Activated CD8-positive, alpha-beta memory T cell treated with anti-CD3 and anti-CD28 coated beads, Interleukin-2, amount 10 ng/mL, durations not matched to agents 7 days and 5 days (primary cell): ENCODE data around the gene PCDHB3. TPM values are rescaled to one million over a fixed set of nuclear protein-coding genes. Genes with fewer than 3 reads are reported as not detected.
"Not testable (repeated sequence)": the region's sequence is repeated elsewhere in the genome, so short reads cannot be mapped to it uniquely, and the experiment has no call there.

Source experiments
- ATAC-seq: fragments of 150-1000 bp; cut with Tn5 transposase; one replicate; pipeline ENCODE4 v1.10.0; 2021; ENCODE audit warnings: moderate library complexity
- CTCF ChIA-PET: fragments of 350-600 bp; sonication (Branson Sonifier 250); formaldehyde crosslinking; loops from one replicate; lab custom pipeline; 2021; ENCODE audit warnings: antibody characterized with exemption; lab: Charles Lee
- DNase-seq: peaks from one replicate; pipeline ENCODE4 v3.0.0-alpha.2; 2020
- H3K27ac Mint-ChIP-seq: one replicate; pipeline ENCODE4 v1.8.0; 2021; ENCODE audit warnings: mild to moderate bottlenecking, mixed read lengths
- H3K27me3 Mint-ChIP-seq: one replicate; pipeline ENCODE4 v1.8.0; 2021; ENCODE audit warnings: mixed read lengths
- H3K36me3 Mint-ChIP-seq: one replicate; pipeline ENCODE4 v1.8.0; 2021; ENCODE audit warnings: mild to moderate bottlenecking, mixed read lengths
- H3K4me1 Mint-ChIP-seq: one replicate; pipeline ENCODE4 v1.8.0; 2021; ENCODE audit warnings: mixed read lengths
- H3K4me3 Mint-ChIP-seq: one replicate; pipeline ENCODE4 v1.8.0; 2021; ENCODE audit warnings: mild to moderate bottlenecking, moderate library complexity, mixed read lengths
- H3K9me3 Mint-ChIP-seq: one replicate; pipeline ENCODE4 v1.8.0; 2022; ENCODE audit warnings: low read depth, mixed read lengths
- total RNA-seq, 2 experiments: library from RNA; stranded (reverse); gene quantifications; one replicate each; pipeline ENCODE4 v1.2.3, GENCODE V29; 2021

PCDHB3 gene
- total RNA-seq, 2 experiments from 2014 or later: not detected

GRCh38 chr5:141152096-141152495, 51.8 kb downstream of the PCDHB3 start:
- peaks cover 11% of the 10 kb centered on the region for H3K9me3 Mint-ChIP-seq
- H3K4me1 Mint-ChIP-seq, CTCF ChIA-PET, DNase-seq, H3K27ac Mint-ChIP-seq, H3K27me3 Mint-ChIP-seq, ATAC-seq, H3K36me3 Mint-ChIP-seq, H3K4me3 Mint-ChIP-seq: not testable (repeated sequence)

Other genes starting within 250 kb of the PCDHB3 start
- gene PCDHA10, start 244.6 kb upstream of the PCDHB3 start, total RNA-seq: not detected
- gene PCDHA11, start 231.5 kb upstream of the PCDHB3 start, total RNA-seq: not detected
- gene PCDHA12, start 225.2 kb upstream of the PCDHB3 start, total RNA-seq: not detected
- gene PCDHA13, start 218.3 kb upstream of the PCDHB3 start, total RNA-seq: not detected
- gene PCDHAC1, start 174.2 kb upstream of the PCDHB3 start, total RNA-seq: not detected
- not detected for gene PCDHAC2, start 134.0 kb upstream of the PCDHB3 start, total RNA-seq
- gene PCDHB1, start 49.1 kb upstream of the PCDHB3 start, total RNA-seq: not detected
- not detected for gene PCDHB2, start 5.9 kb upstream of the PCDHB3 start, total RNA-seq
- not detected for gene PCDHB4, start 21.3 kb downstream of the PCDHB3 start, total RNA-seq
- gene PCDHB5, start 34.7 kb downstream of the PCDHB3 start, total RNA-seq: not detected
- gene PCDHB6, start 49.6 kb downstream of the PCDHB3 start, total RNA-seq: not detected
- gene PCDHB7, start 72.2 kb downstream of the PCDHB3 start, total RNA-seq: not detected
- not detected for gene PCDHB8, start 77.3 kb downstream of the PCDHB3 start, total RNA-seq
- not detected for gene PCDHB16, start 81.9 kb downstream of the PCDHB3 start, total RNA-seq
- gene PCDHB9, start 86.7 kb downstream of the PCDHB3 start, total RNA-seq: not detected
- not detected for gene PCDHB10, start 91.9 kb downstream of the PCDHB3 start, total RNA-seq
- not detected for gene PCDHB11, start 99.2 kb downstream of the PCDHB3 start, total RNA-seq
- not detected for gene PCDHB12, start 108.2 kb downstream of the PCDHB3 start, total RNA-seq
- not detected for gene PCDHB13, start 113.4 kb downstream of the PCDHB3 start, total RNA-seq
- not detected for gene PCDHB14, start 122.9 kb downstream of the PCDHB3 start, total RNA-seq
- not detected for gene PCDHB15, start 144.9 kb downstream of the PCDHB3 start, total RNA-seq
- 1 to 10 TPM in 1 of 2 experiments, under 1 TPM in 1; 0.56 to 1.1 TPM for gene SLC25A2, start 203.6 kb downstream of the PCDHB3 start, total RNA-seq
- 10 to 100 TPM; 57.3 to 64.6 TPM for gene TAF7, start 220.3 kb downstream of the PCDHB3 start, total RNA-seq
- gene PCDHGA1, start 230.0 kb downstream of the PCDHB3 start, total RNA-seq: not detected
- gene PCDHGA2, start 238.3 kb downstream of the PCDHB3 start, total RNA-seq: not detected
- under 1 TPM in 1 of 2 experiments, not detected in 1; 0.15 TPM for gene PCDHGA3, start 243.4 kb downstream of the PCDHB3 start, total RNA-seq
- gene PCDHGB1, start 249.6 kb downstream of the PCDHB3 start, total RNA-seq: not detected